GM18508 (cell line): ENCODE results near the gene HSD11B1.
"Not testable (repeated sequence)": the region's sequence is repeated elsewhere in the genome, so short reads cannot be mapped to it uniquely, and the experiment has no call there.

Experiments
- ATAC-seq: cut with Tn5 transposase; IDR thresholded peaks from one replicate; pipeline ENCODE4 v1.9.1; 2021; ENCODE audit warnings: moderate number of reproducible peaks; ENCODE audit not compliant: insufficient read depth, unreplicated experiment

Gene HSD11B1

DNA sequence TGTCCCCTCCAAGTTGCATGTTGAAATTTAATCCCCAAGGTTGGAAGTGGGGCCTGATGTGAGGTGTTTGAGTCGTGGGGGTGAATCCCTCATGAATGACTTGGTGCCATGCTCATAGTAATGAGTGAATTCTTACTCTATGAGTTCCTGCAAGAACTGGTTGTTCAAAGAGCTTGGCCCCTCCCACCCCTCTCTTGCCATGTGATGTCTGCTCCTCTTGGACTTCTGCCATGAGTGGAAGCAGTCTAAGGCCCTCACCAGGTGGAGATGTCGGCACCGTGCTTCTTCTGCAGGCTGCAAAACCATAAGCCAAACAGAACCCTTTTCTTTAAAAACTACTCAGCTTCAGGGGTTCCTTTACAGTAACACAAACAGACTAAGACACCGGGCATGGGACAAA is 15.2 kb upstream of the HSD11B1 start:
- ATAC-seq, result no peak

DNA sequence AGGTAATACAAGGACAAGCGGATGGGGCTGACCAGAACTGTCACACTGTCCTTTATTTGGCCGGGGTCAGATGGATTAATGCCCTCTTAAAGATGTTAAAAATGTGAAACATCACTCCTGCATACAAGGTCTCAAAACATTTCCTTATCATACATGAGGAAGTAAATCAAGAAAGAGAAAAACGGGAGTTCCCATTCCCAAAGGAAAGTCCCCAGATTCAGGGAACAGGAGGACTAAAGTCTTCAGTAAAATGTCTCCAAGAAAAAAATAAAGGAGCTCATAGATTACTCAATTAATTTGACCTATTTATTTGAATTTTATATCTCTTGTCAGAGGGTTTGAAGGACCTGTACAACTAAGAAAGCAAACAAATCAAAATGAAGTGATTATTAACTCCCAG is 13.4 kb upstream of the HSD11B1 start:
- no peak for ATAC-seq

DNA sequence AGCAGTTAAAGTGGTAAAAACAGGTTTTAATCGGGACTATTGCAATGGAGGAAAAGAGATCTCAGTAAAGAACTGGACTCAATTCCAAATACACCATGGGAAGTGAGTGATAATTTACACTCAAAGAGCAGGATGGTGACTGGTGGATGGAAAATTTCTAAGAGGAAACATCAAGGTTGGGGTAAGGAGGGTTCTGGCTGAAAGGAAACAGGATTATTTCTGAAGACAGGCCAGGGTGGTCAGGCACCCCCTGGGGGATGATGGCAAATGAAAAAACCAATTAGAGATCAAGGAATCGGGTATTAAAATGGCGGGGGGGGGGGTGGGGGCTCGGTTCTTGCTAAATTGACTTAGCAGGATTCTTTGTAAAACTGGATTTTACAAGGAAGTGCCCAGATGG is 12.3 kb upstream of the HSD11B1 start:
- ATAC-seq, result no peak

DNA sequence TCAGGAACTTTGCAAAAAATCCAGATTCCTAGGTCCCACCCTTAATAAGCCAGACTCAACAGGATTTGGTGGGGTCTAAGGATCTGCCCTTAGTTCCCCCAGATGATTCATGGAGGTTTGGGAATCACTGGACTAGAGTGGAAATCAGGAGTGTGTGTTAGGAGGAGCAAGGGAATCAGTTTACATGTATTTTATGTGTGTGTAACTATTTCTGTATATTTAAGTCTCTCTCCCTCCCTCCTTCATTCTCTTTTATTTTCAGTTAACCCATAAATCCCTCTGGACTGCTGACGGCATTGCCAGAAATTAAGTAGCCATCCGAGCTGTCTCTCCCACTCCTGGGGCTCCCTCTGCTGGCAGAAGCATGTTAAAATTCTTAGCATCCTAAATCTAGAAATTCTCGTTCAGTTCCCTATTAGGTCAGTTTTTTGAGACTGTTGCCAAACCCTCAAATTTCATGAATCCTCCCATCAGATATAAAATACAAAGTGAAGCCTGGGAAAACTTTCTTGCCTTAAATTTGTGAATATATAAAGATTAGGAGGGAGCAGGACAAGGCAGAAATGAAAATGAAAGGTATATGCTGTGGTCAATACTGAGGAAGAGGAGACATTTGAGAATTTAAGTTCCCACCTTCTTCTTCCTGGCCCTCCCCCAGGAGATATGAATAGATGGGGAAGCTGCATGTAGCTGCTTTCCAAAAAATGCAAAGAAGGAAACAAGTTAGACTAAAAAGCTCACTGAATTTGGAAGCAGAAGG is 11.7 kb upstream of the HSD11B1 start:
- peak; percentile 63 for ATAC-seq

DNA sequence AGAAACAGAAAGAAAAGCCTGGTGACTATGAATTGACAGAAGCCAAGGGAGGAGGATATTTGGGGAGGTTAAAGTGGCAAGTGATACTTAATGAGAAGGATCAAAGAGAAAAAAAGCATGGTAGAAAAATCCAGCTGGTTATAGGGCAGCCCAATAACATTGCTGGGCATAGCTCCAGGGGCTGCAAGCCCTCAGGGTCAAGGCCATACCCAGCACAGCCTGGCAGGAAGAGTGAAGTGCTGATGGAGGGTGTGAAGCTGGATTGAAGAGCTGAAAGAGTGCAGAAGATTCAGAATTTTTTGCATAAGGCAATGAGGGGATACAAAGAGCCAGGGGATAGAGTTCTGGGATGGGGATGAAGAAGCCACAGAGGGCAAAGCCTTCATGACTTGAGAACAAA is 8.0 kb upstream of the HSD11B1 start:
- no peak for ATAC-seq

DNA sequence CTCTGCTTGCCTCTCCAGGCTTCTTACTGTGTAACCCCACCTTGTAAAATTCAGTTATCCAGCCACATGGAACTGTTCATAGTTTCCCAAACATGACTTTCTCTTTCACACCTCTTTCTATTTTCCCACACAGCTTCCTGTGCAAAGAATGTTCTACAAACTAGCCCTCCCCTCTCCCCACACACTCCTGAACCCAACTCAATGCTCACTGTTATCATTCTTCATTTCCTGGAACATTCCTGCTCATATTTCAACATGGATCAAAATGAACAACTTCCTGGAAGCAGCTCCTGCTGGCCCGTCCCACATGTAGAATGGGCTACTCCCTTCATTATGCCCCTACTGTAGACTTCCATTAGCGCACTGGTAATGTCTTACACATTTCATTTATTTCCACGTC is 7.5 kb upstream of the HSD11B1 start:
- no peak for ATAC-seq

DNA sequence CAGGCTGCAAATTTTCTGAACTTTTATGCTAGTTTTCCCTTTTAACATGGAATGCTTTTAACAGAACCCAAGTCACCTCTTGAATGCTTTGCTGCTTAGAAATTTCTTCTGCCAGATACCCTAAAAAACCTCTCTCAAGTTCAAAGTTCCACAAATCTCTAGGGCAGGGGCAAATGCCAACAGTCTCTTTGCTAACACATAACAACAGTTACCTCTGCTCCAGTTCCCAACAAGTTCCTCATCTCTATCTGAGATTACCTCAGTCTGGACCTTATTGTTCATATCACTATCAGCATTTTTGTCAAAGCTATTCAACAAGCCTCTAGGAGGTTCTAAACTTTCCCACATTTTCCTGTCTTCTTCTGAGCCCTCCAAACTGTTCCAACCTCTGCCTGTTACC is 4.0 kb upstream of the HSD11B1 start:
- not testable (repeated sequence) for ATAC-seq

DNA sequence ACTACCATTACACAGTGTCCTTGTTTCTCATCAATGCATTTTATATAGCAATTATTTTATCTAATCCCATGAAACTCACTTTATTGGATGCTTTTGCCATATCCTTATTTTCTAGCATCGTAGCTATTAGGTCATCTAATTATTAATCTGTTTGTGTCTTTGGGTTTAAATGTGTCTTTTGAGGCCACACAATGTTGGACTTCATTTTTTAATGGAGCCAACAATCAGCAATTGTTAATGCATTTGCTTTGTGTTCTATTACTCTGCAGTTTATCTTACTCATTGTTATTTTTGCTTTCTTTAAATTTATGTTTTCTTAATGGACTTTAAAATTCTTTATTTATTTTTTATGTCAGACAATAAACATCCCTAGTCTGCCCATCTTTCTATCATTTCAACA is 1.8 kb upstream of the HSD11B1 start:
- no peak for ATAC-seq

DNA sequence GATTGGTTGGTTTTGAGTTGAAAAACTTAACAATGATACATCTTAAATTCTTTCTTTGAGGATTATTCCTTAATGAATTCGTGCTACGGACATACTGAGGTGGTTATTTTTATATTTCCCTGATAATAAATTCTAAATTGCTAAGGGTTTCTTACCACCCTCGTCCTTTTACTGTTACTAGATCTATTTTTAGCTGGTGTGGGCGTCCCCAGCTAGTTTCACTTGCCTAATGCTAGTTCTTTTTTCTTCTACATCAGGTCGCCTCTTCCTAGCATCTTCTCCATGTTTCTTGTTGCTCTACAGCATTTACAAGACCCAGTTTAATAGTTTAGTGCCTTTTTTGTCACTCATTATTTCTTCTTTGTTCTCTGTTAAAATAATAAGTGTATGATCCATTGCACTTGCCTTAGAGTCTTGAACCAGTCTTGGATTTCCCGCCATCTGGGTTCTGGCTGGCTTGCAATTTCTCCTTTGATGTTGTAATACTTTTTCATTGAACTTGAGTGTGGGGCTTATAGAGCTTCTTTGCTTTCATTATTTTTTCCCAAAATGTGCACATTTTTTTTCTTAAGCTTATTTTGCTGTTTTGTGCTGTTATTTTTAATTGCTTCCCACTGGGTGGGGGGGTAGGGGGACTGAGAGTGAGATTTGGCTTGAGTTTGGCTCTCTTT is 677 bp upstream of the HSD11B1 start:
- no peak for ATAC-seq

DNA sequence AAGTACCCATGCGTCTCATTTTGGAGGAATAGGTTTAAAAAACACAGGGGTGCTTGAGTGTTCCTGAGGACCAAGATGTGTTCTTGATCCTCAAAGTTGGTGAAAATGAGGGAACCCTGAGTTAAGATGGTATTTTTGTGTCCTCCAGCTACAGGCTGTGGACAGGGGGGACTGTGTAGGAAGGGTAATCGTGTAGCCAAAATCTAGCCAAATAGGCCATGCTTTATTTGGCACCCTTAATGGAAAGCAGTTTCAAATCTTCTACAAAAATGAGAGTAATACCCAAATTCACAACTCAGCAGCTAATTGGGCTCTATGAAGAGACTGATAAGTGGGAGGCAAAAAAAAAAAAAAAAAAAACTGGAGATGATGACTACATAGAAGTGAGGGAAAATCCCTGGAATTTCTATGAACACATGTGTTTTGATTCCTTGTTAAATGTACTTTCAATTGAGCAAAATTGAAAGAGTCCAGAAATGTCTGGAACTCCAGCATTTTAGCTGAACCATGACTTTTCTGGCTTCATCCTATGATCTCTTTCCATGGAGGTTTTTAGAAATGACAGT is 470 bp downstream of the HSD11B1 start:
- ATAC-seq, result no peak

DNA sequence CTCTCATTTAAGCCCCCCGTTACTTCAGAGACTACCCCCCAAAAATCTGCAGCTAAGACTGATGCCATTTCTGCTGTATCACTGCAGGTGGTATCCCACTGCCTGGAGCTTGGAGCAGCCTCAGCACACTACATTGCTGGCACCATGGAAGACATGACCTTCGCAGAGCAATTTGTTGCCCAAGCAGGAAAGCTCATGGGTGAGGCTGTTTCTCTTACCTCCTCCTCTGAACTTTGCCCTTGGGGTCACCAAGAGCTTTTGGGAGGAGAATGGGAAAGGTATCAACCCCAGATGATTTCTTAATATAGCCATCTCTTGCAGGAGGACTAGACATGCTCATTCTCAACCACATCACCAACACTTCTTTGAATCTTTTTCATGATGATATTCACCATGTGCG is 2.0 kb downstream of the HSD11B1 start:
- ATAC-seq, result no peak

DNA sequence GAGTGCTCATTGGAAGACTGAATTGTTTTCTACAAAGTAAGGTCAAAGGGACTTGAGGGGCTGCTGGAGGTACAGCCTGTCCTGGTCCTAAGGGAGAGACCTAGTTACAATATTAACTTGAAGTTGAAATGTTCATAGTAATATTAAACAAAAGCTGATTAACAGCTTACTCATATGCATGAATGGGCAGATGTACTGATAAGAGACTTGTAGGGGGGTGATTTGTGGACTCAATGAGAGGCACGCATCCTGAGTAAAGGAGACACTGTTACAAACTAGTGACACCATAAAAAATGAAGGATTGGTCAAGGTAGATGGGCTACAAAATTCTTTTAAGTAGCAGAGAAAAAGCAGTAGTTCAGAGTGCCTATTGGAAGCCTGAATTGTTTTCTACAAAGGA is 2.7 kb downstream of the HSD11B1 start:
- ATAC-seq, result no peak

DNA sequence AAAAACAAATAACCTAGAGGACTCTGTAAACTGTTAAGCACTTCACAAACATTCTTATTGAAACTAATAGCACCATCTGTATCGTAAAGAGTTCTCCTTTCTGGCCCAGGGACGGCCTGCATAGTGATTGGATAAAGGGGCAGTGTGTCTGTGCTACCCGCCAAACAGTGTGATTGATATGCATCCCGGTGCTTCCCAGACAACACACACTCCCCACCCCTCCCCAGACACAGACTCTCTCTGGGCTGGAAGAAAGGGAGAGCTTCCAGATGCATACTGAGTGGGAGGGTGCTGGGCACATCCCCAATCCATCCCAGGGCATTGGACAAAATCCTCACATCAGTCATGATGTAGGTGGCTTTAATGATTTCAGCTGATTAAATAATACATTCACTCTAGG is 3.7 kb downstream of the HSD11B1 start:
- no peak for ATAC-seq

DNA sequence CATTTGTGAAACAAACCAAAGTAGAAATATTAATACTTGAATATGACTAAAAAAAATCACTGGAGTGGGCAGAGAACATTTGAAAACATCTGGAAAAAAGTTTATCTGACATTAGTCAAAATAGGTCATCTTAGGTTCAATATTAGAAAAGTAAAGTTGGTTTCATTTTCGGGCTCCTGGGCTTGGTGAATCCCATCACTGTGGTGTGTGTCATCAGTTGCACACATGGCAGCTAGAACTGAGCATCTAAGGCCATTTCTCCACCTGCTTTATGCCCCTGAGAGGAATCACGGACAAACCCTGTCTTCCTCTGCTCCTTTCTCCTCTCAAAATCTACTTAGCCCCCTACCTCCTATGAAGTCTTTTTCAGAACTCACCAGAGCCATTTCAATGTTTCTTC is 5.4 kb downstream of the HSD11B1 start:
- no peak for ATAC-seq

DNA sequence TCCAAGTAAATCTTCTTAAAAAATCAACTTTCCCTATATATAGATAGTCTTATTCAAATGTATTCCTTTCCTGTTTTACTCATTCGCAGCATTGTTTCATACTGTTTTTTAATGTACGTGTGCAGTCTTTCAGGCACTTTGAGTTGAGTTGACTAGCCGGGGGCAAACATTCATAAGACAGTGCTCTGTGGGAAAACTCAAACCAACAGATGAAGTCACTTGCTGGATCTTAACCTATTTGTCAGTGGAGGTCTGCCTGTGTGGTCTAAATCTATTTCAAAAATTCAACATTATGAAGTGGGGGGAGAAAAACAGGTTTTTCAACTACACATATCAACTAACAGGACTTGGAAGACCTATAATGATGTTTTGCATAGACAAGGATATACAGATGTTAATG is 6.2 kb downstream of the HSD11B1 start:
- ATAC-seq, result no peak

DNA sequence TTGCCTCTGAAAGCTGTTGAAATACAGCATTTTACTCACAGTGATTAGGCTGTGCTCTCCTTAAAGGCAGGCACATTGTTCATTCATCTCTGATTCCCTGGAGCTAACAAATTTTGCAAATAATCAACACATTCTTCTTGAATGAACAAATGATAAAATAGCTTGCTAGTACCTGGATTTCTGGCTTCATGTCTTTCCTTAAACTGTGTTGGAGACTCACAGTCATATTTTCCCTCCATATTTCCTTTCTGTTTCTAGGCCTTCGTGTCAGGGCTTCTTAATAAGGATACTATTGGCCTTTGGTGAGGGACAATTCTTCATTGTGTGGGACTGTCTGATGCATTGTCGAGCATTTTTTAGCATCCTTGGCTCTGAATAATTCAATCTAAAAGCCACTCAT is 9.7 kb downstream of the HSD11B1 start:
- ATAC-seq, result no peak

DNA sequence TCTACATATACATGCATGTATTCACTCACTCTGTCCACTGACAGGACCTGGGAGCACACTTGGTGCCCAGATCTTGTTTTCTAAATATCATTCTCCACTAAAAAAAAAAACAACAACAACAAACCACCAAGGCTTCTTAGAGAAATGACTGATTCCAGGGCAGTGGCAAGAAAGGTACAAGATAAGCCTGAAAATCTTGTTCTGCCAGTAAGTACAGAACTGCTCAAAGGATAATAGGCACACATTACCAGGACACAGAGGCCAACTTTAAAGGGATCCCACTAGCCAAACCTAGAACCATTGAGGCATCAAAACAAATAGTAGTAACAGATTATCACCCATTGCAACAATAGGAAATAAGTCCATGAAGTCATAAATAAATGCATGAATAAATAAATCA is 10.7 kb downstream of the HSD11B1 start:
- ATAC-seq, result no peak

DNA sequence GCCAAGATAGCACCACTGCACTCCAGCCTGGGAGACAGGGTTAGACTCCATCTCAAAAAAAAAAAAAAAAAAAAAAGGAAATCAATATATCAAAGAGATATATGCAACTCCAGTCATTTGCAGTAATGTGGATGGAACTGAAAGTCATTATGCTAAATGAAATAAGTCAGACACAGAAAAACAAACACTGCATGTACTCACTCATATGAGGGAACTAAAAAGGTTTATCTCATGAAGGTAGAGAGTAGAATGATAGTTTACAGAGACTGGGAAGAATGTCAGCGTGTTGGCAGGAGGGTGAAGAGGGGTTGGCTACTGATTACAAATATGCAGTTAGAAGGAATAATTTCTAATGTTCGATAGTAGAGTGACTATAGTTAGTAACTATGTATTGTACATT is 13.2 kb downstream of the HSD11B1 start:
- ATAC-seq, result no peak

DNA sequence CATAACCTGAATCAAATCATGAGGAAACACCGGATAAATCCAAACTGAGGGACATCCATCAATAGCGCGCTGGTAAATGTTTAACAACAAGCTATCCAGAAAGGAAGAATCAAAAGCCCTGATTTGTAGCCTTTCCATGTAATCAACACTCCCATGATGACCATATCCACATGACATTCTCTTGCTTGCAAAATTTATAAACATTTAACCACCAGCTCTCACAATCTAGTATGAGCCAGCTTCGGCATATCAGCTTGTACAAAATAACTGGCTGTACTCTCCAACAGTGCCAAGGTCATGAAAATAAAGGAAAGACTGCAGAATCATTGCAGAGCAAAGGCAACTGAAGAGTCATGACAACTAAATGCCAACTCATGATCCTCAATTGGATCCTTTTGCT is 15.7 kb downstream of the HSD11B1 start:
- ATAC-seq, result no peak

DNA sequence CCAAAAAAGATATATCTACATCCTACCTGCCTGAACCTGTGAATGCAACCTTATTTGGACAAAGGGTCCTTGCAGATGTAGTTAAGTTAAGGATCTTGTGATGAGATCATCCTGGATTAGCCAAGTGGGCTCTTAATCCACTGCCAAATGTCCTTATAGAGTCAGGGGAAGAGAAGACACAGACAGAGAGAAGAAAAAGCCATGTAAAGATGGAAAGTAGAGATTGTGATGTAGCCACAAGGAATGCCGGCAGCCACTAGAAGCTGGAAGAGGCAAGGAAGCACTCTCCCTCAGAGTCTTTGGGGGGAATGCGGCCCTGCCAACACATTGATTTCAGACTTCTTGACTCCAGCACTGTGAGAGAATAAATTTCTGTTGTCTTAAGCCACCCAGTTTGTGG is 16.2 kb downstream of the HSD11B1 start:
- ATAC-seq, result no peak

DNA sequence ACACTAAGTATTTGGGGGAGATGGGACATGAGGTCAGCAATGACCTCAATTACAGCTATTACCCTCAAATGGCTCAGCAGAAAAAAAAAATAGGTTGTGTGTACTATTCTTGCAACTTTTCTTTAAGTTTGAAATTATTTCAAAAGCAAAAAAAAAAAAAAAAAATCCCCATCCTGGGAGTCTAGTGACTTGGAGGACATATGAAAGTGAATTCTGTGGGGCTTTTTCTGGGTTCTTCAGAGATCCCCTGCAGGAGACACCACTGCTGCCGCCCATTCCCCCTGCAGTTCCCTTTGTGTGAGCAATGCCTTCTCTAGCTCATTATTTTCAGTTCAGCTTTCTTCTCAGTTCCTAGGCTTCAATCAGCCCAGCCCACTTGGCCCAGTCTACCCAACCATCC is 16.7 kb downstream of the HSD11B1 start:
- no peak for ATAC-seq

DNA sequence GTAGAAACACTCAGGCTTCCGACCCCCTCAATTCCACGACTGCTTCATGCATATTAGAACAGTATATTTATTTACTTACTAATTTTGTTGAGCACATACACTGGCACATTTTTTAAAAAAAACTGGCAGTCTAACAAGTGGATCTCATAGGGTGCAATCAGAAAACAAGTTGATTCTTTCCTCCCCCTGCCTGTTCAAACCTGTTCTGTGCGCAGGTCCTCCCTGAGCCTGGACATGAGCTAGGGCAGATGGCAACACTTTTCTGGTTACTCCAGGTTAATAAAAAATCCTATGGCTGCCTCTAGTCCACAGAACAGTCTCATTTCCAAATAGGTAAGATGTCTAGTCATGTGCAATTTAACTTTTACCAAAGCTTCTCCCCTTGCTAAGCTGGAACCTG is 18.6 kb downstream of the HSD11B1 start:
- no peak for ATAC-seq
